SH-SY5Y (cell line): ENCODE data around the gene AQP1.

Source experiments
- GATA2 ChIP-seq: IDR thresholded peaks from 2 replicates; pipeline ENCODE4 v1.6.1; 2011; ENCODE audit warnings: mild to moderate bottlenecking, low read depth, low read length
- GATA3 ChIP-seq: IDR thresholded peaks from 2 replicates; pipeline ENCODE4 v1.6.1; 2011; ENCODE audit warnings: low read depth, mild to moderate bottlenecking, low read length, moderate library complexity

GRCh38 chr7:30971440-30971839 lies 59.8 kb downstream of the AQP1 start:
- TF ChIP-seq GATA3 (no peak), GATA2 (no peak)
